HTR-8/SVneo (cell line): ENCODE measurements around the gene SLC38A5.
"Not testable (repeated sequence)": the region's sequence is repeated elsewhere in the genome, so short reads cannot be mapped to it uniquely, and the experiment has no call there.

Experiments
- DNase-seq: peaks from one replicate; pipeline ENCODE4 v3.0.0; 2011; ENCODE audit warnings: low spot score, mixed read lengths; ENCODE audit not compliant: insufficient read length
- FAIRE-seq: peaks from 2 replicates; lab custom pipeline; 2011; peaks lifted over from hg19 to GRCh38; lab: Jason Lieb, UNC

SLC38A5 gene

GRCh38 chrX:48471504-48471903 is 1.4 kb upstream of the SLC38A5 start:
- no peak for FAIRE-seq
- DNase-seq, result no peak

GRCh38 chrX:48470833-48471118 is 716 bp upstream of the SLC38A5 start:
- no peak for DNase-seq
- FAIRE-seq, result no peak

GRCh38 chrX:48468693-48469691 is 1.1 kb downstream of the SLC38A5 start:
- DNase-seq (no peak), FAIRE-seq (no peak)

GRCh38 chrX:48468247-48468671 is 1.8 kb downstream of the SLC38A5 start:
- DNase-seq (no peak), FAIRE-seq (no peak)

- DNase-seq, result no peak
Measured at GRCh38 chrX:48467281-48467761, 2.7 kb downstream of the SLC38A5 start.

GRCh38 chrX:48466696-48467095 is 3.4 kb downstream of the SLC38A5 start:
- FAIRE-seq (no peak), DNase-seq (no peak)

More at GRCh38 chrX:48467281-48467761, 2.7 kb downstream of the SLC38A5 start:
- no peak for FAIRE-seq

- no peak for DNase-seq
Measured at GRCh38 chrX:48465336-48465933, 4.6 kb downstream of the SLC38A5 start.

GRCh38 chrX:48461830-48462229 is 8.2 kb downstream of the SLC38A5 start:
- DNase-seq (no peak), FAIRE-seq (no peak)

More at GRCh38 chrX:48465336-48465933, 4.6 kb downstream of the SLC38A5 start:
- no peak for FAIRE-seq

- DNase-seq (no peak), FAIRE-seq (no peak)
Measured at GRCh38 chrX:48460606-48461005, 9.5 kb downstream of the SLC38A5 start.

- FAIRE-seq (no peak), DNase-seq (no peak)
Measured at GRCh38 chrX:48460031-48460430, 10.0 kb downstream of the SLC38A5 start.

- FAIRE-seq (no peak), DNase-seq (no peak)
Measured at GRCh38 chrX:48459483-48459882, 10.6 kb downstream of the SLC38A5 start.

- DNase-seq (no peak), FAIRE-seq (no peak)
Measured at GRCh38 chrX:48458711-48459110, 11.3 kb downstream of the SLC38A5 start.

GRCh38 chrX:48456628-48457331 is 13.3 kb downstream of the SLC38A5 start:
- DNase-seq (no peak), FAIRE-seq (no peak)

GRCh38 chrX:48451708-48452107 is 18.4 kb downstream of the SLC38A5 start:
- DNase-seq (no peak), FAIRE-seq (no peak)

GRCh38 chrX:48450076-48450475 is 20.0 kb downstream of the SLC38A5 start:
- no peak for DNase-seq

GRCh38 chrX:48447201-48447600 is 22.9 kb downstream of the SLC38A5 start:
- not testable (repeated sequence) for FAIRE-seq, DNase-seq

More at GRCh38 chrX:48450076-48450475, 20.0 kb downstream of the SLC38A5 start:
- FAIRE-seq, result no peak

GRCh38 chrX:48433713-48434112 is 36.3 kb downstream of the SLC38A5 start:
- not testable (repeated sequence) for FAIRE-seq, DNase-seq

- not testable (repeated sequence) for FAIRE-seq
Measured at GRCh38 chrX:48430166-48430565, 39.9 kb downstream of the SLC38A5 start.

GRCh38 chrX:48429606-48430005 is 40.5 kb downstream of the SLC38A5 start:
- DNase-seq, FAIRE-seq: not testable (repeated sequence)

More at GRCh38 chrX:48430166-48430565, 39.9 kb downstream of the SLC38A5 start:
- DNase-seq, result not testable (repeated sequence)

- not testable (repeated sequence) for FAIRE-seq, DNase-seq
Measured at GRCh38 chrX:48427027-48427716, 42.9 kb downstream of the SLC38A5 start.
